H1 (cell line): Measurements from ENCODE around the gene NLK. TPM values are rescaled to one million over a fixed set of nuclear protein-coding genes. Genes with fewer than 3 reads are reported as not detected.

Source experiments
- CTCF ChIA-PET: fragments of 300-600 bp; sonication (Branson Sonifier 250); formaldehyde crosslinking; loops from one replicate; lab custom pipeline; 2021; ENCODE audit not compliant: partially characterized antibody; lab: Charles Lee
- POLR2A ChIA-PET: fragments of 300-600 bp; sonication (Branson Sonifier 250); formaldehyde crosslinking; loops from one replicate; lab custom pipeline; 2021; ENCODE audit warnings: inconsistent platforms; ENCODE audit not compliant: partially characterized antibody; lab: Charles Lee
- DNase-seq, 2 experiments: peaks; one replicate each; pipeline versions ENCODE4 v3.0.0 to v3.0.0-alpha.2; 2010 to 2022; ENCODE audit warnings: low spot score in 2 of 2, low read depth in 1 of 2, mixed read lengths in 1 of 2
- FAIRE-seq: peaks from 2 replicates; lab custom pipeline; 2011; peaks lifted over from hg19 to GRCh38; lab: Jason Lieb, UNC
- H2AFZ ChIP-seq: 2 replicates; pipeline ENCODE4 v1.8.1; 2012; ENCODE audit warnings: low read length, inconsistent platforms
- H2AK5ac ChIP-seq: 2 replicates; pipeline ENCODE4 v1.6.1; 2013; ENCODE audit warnings: low read depth, low read length
- H2BK120ac ChIP-seq: replicated peaks from 2 replicates; pipeline ENCODE3; 2013; ENCODE audit warnings: low read depth, low read length, inconsistent platforms
- H2BK12ac ChIP-seq: 2 replicates; pipeline ENCODE4 v1.6.1; 2013; ENCODE audit warnings: low read depth, low read length
- H2BK15ac ChIP-seq: 2 replicates; pipeline ENCODE4 v1.6.1; 2013; ENCODE audit warnings: low read length
- H2BK20ac ChIP-seq: 2 replicates; pipeline ENCODE4 v1.6.1; 2013; ENCODE audit warnings: low read length
- H2BK5ac ChIP-seq: 2 replicates; pipeline ENCODE4 v1.6.1; 2013; ENCODE audit warnings: low read depth, low read length
- H3K14ac ChIP-seq: 2 replicates; pipeline ENCODE4 v1.6.1; 2013; ENCODE audit warnings: inconsistent platforms; ENCODE audit not compliant: insufficient read length
- H3K18ac ChIP-seq: 2 replicates; pipeline ENCODE4 v1.6.1; 2013; ENCODE audit warnings: low read length; ENCODE audit errors: extremely low read depth
- H3K23ac ChIP-seq: 2 replicates; pipeline ENCODE4 v1.6.1; 2013; ENCODE audit warnings: inconsistent platforms; ENCODE audit not compliant: insufficient read length
- H3K23me2 ChIP-seq: 2 replicates; pipeline ENCODE4 v1.6.1; 2013; ENCODE audit warnings: low read depth, low read length
- H3K27ac ChIP-seq: 2 replicates; pipeline ENCODE4 v1.6.1; 2011; ENCODE audit warnings: low read depth, low read length, inconsistent platforms
- H3K27me3 ChIP-seq, 4 experiments: replicated peaks in 1 of 4; 1 replicate in 1 of 4; 2 replicates in 3 of 4; pipeline versions ENCODE4 v1.6.1 to v1.8.1; 2011 to 2013; ENCODE audit warnings: low read length in 3 of 4, mild to moderate bottlenecking in 3 of 4, inconsistent platforms in 2 of 4, mixed read lengths in 2 of 4, moderate library complexity in 1 of 4; ENCODE audit not compliant: control insufficient read depth in 3 of 4, insufficient read depth in 3 of 4; ENCODE audit errors: extremely low read depth in 1 of 4
- H3K36me3 ChIP-seq, 4 experiments: 2 replicates each; pipeline versions ENCODE4 v1.6.1 to v1.8.1; 2011 to 2013; ENCODE audit warnings: mild to moderate bottlenecking in 4 of 4, low read length in 3 of 4, moderate library complexity in 2 of 4, control low read depth in 1 of 4, inconsistent platforms in 1 of 4; ENCODE audit not compliant: insufficient read depth in 4 of 4, control insufficient read depth in 2 of 4
- H3K4ac ChIP-seq: replicated peaks from 2 replicates; pipeline ENCODE3; 2013; ENCODE audit warnings: low read length, low read depth, mixed read lengths, inconsistent platforms; ENCODE audit not compliant: insufficient read length
- H3K4me1 ChIP-seq, 4 experiments: replicated peaks in 1 of 4; 1 replicate in 1 of 4; 2 replicates in 3 of 4; pipeline versions ENCODE4 v1.6.1 to v1.8.1; 2011 to 2013; ENCODE audit warnings: low read length in 3 of 4, inconsistent platforms in 2 of 4, mixed read lengths in 1 of 4; ENCODE audit not compliant: insufficient read depth in 4 of 4, control insufficient read depth in 3 of 4
- H3K4me2 ChIP-seq, 2 experiments: 2 replicates each; pipeline versions ENCODE4 v1.6.1 to v1.8.1; 2011 to 2013; ENCODE audit warnings: low read depth in 2 of 2, low read length in 2 of 2, control low read depth in 1 of 2, inconsistent platforms in 1 of 2, mild to moderate bottlenecking in 1 of 2; ENCODE audit not compliant: insufficient read depth in 1 of 2
- H3K4me3 ChIP-seq, 4 experiments: fragments of 200-600, 300-600 bp in 1 of 4; sonication (generic), shearing (Covaris generic), sonication (Bioruptor Twin) in 1 of 4; 2 replicates each; pipeline versions ENCODE4 v1.5.1 to v1.8.1; 2011 to 2016; ENCODE audit warnings: low read length in 4 of 4, low read depth in 3 of 4, control low read depth in 2 of 4, inconsistent platforms in 2 of 4, mild to moderate bottlenecking in 2 of 4, mixed read lengths in 1 of 4, moderate library complexity in 1 of 4; ENCODE audit not compliant: insufficient read depth in 2 of 4; ENCODE audit errors: extremely low read depth in 1 of 4
- H3K56ac ChIP-seq: replicated peaks from 2 replicates; pipeline ENCODE3; 2013; ENCODE audit warnings: low read depth, mild to moderate bottlenecking, mixed read lengths, low read length, inconsistent platforms; ENCODE audit not compliant: insufficient read length
- H3K79me1 ChIP-seq: 2 replicates; pipeline ENCODE4 v1.6.1; 2013; ENCODE audit warnings: low read depth, low read length, control low read depth
- H3K79me2 ChIP-seq, 2 experiments: 2 replicates each; pipeline versions ENCODE4 v1.6.1 to v1.8.1; 2012 to 2013; ENCODE audit warnings: low read length in 2 of 2, mild to moderate bottlenecking in 2 of 2, inconsistent platforms in 1 of 2; ENCODE audit not compliant: insufficient read depth in 2 of 2, control insufficient read depth in 1 of 2
- H3K9ac ChIP-seq, 4 experiments: replicated peaks in 1 of 4; 1 replicate in 1 of 4; 2 replicates in 3 of 4; pipeline versions ENCODE4 v1.6.1 to v1.8.1; 2011 to 2013; ENCODE audit warnings: low read depth in 3 of 4, low read length in 3 of 4, control low read depth in 2 of 4, mild to moderate bottlenecking in 2 of 4, moderate library complexity in 2 of 4, inconsistent platforms in 1 of 4; ENCODE audit errors: extremely low read depth in 1 of 4
- H3K9me3 ChIP-seq, 2 experiments: 2 replicates each; pipeline versions ENCODE4 v1.6.1 to v1.8.1; 2012 to 2013; ENCODE audit warnings: mild to moderate bottlenecking in 2 of 2, moderate library complexity in 2 of 2, control low read depth in 1 of 2, inconsistent platforms in 1 of 2, low read depth in 1 of 2, low read length in 1 of 2, mixed read lengths in 1 of 2; ENCODE audit not compliant: insufficient read depth in 2 of 2
- H4K20me1 ChIP-seq, 2 experiments: replicated peaks in 1 of 2; 2 replicates each; pipeline versions ENCODE3 to v1.8.1; 2011 to 2013; ENCODE audit warnings: inconsistent platforms in 2 of 2, low read length in 2 of 2, mild to moderate bottlenecking in 1 of 2; ENCODE audit not compliant: insufficient read depth in 2 of 2, control insufficient read depth in 1 of 2
- H4K5ac ChIP-seq: 2 replicates; pipeline ENCODE4 v1.6.1; 2013; ENCODE audit warnings: low read length, low read depth, mixed read lengths, inconsistent platforms; ENCODE audit not compliant: insufficient read length
- H4K8ac ChIP-seq: 2 replicates; pipeline ENCODE4 v1.8.0; 2013; ENCODE audit warnings: mild to moderate bottlenecking, moderate library complexity, low read length, inconsistent platforms; ENCODE audit not compliant: insufficient read depth; ENCODE audit errors: extremely low read depth
- H4K91ac ChIP-seq: replicated peaks from 2 replicates; pipeline ENCODE3; 2013; ENCODE audit warnings: low read length, mixed read lengths, inconsistent platforms; ENCODE audit not compliant: insufficient read length
- GABPA ChIP-seq: IDR thresholded peaks from 2 replicates; pipeline ENCODE4 v1.6.1; 2011; ENCODE audit warnings: mild to moderate bottlenecking, low read length, moderate library complexity, borderline replicate concordance; ENCODE audit not compliant: insufficient read depth
- PHF8 ChIP-seq: fragments of 200-600 bp; sonication (generic); conservative IDR thresholded peaks from 2 replicates; pipeline ENCODE4 v1.7.1; 2012; ENCODE audit warnings: low read depth, mild to moderate bottlenecking, inconsistent platforms, low read length, moderate library complexity
- POLR2AphosphoS5 ChIP-seq: IDR thresholded peaks from 2 replicates; pipeline ENCODE4 v1.6.1; 2011; ENCODE audit warnings: low read depth, low read length
- SP4 ChIP-seq: IDR thresholded peaks from 2 replicates; pipeline ENCODE4 v1.6.1; 2012; ENCODE audit warnings: low read length, inconsistent platforms
- polyA plus RNA-seq, 7 experiments: library from polyadenylated mRNA; depleted of rRNA in 3 of 7; stranded (reverse) in 5 of 7; unstranded in 2 of 7; fragments of >200 nt in 5 of 7; fragments of 200-250 nt in 2 of 7; gene quantifications; 1 replicate in 5 of 7; 2 replicates in 1 of 7; 4 replicates in 1 of 7; pipeline versions ENCODE4 v1.2.1 to v1.2.3, GENCODE V29; 2011 to 2013; ENCODE audit warnings: missing spikeins in 2 of 7, mixed read lengths in 2 of 7
- total RNA-seq: library from RNA; stranded (reverse); fragmentation: NEBNext Ultra II Directional; extraction: Animal tissue kit (Norgen Biotek cat#: 25700); gene quantifications from 2 replicates; pipeline ENCODE4 v1.2.1, GENCODE V29; 2021

Gene NLK
- total and polyA plus RNA-seq, 2 of the 8 experiments (the other 6 are each of a cell fraction or from before 2014, with no cell fraction given): 30.8 to 49.9 TPM

DNA sequence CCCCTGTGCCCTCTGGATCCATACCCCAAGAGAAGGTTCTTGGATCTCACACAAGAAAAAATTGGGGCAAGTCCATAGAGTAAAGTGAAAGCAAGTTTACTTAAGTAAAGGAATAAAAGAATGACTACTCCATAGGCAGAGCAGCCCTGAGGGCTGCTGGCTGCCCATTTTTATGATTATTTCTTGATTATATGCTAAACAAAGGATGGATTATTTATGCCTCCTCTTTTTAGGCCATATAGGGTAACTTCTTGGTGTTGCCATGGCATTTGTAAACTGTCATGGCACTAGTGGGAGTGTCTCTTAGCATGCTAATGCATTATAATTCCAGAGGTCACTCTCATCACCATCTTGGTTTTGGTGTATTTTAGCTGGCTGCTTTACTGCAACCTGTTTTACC is 70.8 kb downstream of the NLK start:
- H3K4me2 ChIP-seq: peak overlapping the region in 1 of 2 experiments; percentile 21; a peak in 2 of 4 replicates

More for the DNA sequence above, 70.8 kb downstream of the NLK start:
- Histone ChIP-seq H2BK5ac (no peak overlapping the region), H3K23ac (no peak overlapping the region), H4K8ac (no peak overlapping the region), H2AFZ (no peak overlapping the region), H2BK15ac (no peak overlapping the region), H2BK12ac (no peak overlapping the region), H3K36me3 (no peaks in the 10 kb centered on the region), H3K14ac (no peak overlapping the region), H3K27ac (no peak overlapping the region), H3K4ac (no peak overlapping the region), H4K5ac (no peak overlapping the region), H3K79me2 (peaks cover 0 to 84% of the 10 kb centered on the region in 2 experiments; a peak in 3 of 4 replicates), H3K9ac (no peak overlapping the region), H3K79me1 (peaks cover 6% of the 10 kb centered on the region; the same call in 1 of the 2 replicates), H3K4me1 (peaks cover 2 to 23% (median 13%) of the 10 kb centered on the region in 4 experiments; a peak in 5 of 7 replicates), H4K91ac (no peak overlapping the region), H3K27me3 (no peaks in the 10 kb centered on the region), H3K23me2 (no peaks in the 10 kb centered on the region; the same call in 1 of the 2 replicates), H3K18ac (no peak overlapping the region), H3K9me3 (no peaks in the 10 kb centered on the region), H2BK120ac (no peak overlapping the region), H3K4me3 (no peak overlapping the region), H3K56ac (no peak overlapping the region), H2BK20ac (no peak overlapping the region), H4K20me1 (peaks cover 4 to 5% of the 10 kb centered on the region in 2 experiments), H2AK5ac (no peak overlapping the region)
- ChIA-PET POLR2A (interaction anchor here (1.0 kb wide), 1 partner anchor 18 kb away, joined by 3 read pairs; no protein-coding TSS in a partner anchor), CTCF (no interaction called here)
- FAIRE-seq (no peak), DNase-seq (no peak)
- TF ChIP-seq GABPA (no peak), PHF8 (no peak), POLR2AphosphoS5 (no peak), SP4 (no peak)
